ENCODE data around the gene TBL1X. TPM values are rescaled to one million over a fixed set of nuclear protein-coding genes. Genes with fewer than 3 reads are reported as not detected.

Gene TBL1X
- total and polyA plus RNA-seq, 7 donors: 6.5 to 25.8 (median 16.1) TPM

- Histone ChIP-seq H3K36me3 (no peaks in the 10 kb centered on the region), H3K4me1 (peaks cover 0 to 13% (median 3%) of the 10 kb centered on the region in 4 donors), H3K27ac (no peak overlapping the region), H3K9me3 (no peaks in the 10 kb centered on the region), H3K27me3 (no peaks in the 10 kb centered on the region), H3K4me3 (no peak overlapping the region)
- WGBS, 2 donors: 29 to 63% methylated on average over 4 of the region's 4 CpGs
- DNase-seq: no peak
- TF ChIP-seq EP300 (IDR thresholded peaks at IDR 0.05): no peak
- no peak for TF ChIP-seq POLR2A (IDR thresholded peaks at IDR 0.05)
- TF ChIP-seq, protein P1, sequence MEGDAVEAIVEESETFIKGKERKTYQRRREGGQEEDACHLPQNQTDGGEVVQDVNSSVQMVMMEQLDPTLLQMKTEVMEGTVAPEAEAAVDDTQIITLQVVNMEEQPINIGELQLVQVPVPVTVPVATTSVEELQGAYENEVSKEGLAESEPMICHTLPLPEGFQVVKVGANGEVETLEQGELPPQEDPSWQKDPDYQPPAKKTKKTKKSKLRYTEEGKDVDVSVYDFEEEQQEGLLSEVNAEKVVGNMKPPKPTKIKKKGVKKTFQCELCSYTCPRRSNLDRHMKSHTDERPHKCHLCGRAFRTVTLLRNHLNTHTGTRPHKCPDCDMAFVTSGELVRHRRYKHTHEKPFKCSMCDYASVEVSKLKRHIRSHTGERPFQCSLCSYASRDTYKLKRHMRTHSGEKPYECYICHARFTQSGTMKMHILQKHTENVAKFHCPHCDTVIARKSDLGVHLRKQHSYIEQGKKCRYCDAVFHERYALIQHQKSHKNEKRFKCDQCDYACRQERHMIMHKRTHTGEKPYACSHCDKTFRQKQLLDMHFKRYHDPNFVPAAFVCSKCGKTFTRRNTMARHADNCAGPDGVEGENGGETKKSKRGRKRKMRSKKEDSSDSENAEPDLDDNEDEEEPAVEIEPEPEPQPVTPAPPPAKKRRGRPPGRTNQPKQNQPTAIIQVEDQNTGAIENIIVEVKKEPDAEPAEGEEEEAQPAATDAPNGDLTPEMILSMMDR (IDR thresholded peaks at IDR 0.05): no peak
- TF ChIP-seq POLR2AphosphoS5 (IDR thresholded peaks at IDR 0.05): no peak
- intact Hi-C loops (cut with DNase I): no loop called here
These were observed 200.3 kb downstream of the TBL1X start for GRCh38 chrX:9665113-9665512.

GRCh38 chrX:9668537-9668936 is 203.7 kb downstream of the TBL1X start:
- peaks cover 0 to 19% (median 6%) of the 10 kb centered on the region in 4 donors for H3K4me1 ChIP-seq

GRCh38 chrX:9670136-9670814 is 205.4 kb downstream of the TBL1X start:
- Histone ChIP-seq H3K4me1 (peaks cover 0 to 19% (median 6%) of the 10 kb centered on the region in 4 donors), H3K36me3 (no peaks in the 10 kb centered on the region), H3K27me3 (no peaks in the 10 kb centered on the region), H3K27ac (peak overlapping the region in 3 of 4 donors; percentile 27 to 57 (median 34)), H3K4me3 (no peak overlapping the region), H3K9me3 (no peaks in the 10 kb centered on the region)
- 87 to 90% methylated on average over 8 of the region's 8 CpGs for WGBS, 2 donors
- TF ChIP-seq POLR2A (IDR thresholded peaks at IDR 0.05) (no peak), POLR2AphosphoS5 (IDR thresholded peaks at IDR 0.05) (no peak), EP300 (IDR thresholded peaks at IDR 0.05) (no peak)
- TF ChIP-seq, protein P1 (IDR thresholded peaks at IDR 0.05): no peak
- intact Hi-C loops (cut with DNase I): loop anchor here (10.0 kb wide), 2 partner anchors 175 to 325 kb away; no protein-coding TSS in a partner anchor
- no peak for DNase-seq

More at GRCh38 chrX:9668537-9668936, 203.7 kb downstream of the TBL1X start:
- TF ChIP-seq EP300 (IDR thresholded peaks at IDR 0.05): no peak
- TF ChIP-seq, protein P1 (IDR thresholded peaks at IDR 0.05): no peak
- TF ChIP-seq POLR2A (IDR thresholded peaks at IDR 0.05): no peak
- no peak for TF ChIP-seq POLR2AphosphoS5 (IDR thresholded peaks at IDR 0.05)
- no peaks in the 10 kb centered on the region for H3K36me3 ChIP-seq
- H3K9me3 ChIP-seq: no peaks in the 10 kb centered on the region
- intact Hi-C loops (cut with DNase I): no loop called here
- no peaks in the 10 kb centered on the region for H3K27me3 ChIP-seq
- H3K4me3 ChIP-seq: no peak overlapping the region
- 51 to 62% methylated on average over 3 of the region's 3 CpGs for WGBS, 2 donors
- no peak for DNase-seq
- peak overlapping the region in 2 of 4 donors; percentile 9 to 48 for H3K27ac ChIP-seq

DNA sequence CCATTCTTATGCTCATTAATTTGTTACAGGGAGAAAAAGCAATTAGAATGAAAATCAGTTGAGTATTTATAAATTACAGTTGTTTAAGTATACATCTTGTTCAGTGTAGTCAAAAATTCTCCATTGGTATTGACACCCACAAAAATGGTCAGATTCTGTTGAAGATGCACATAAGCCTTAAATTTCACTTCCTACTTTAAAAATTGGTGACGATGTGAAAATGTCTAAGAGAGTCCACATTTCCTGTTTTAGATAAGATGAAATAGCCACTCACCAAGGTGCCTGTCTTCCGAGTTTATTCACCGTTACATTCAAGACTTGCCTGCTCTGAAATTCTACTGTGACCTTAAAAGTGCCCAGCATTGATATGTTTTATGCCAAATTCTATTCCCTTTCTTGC is 207.1 kb downstream of the TBL1X start:
- 74 to 88% methylated on average over 3 of the region's 3 CpGs for WGBS, 2 donors
- intact Hi-C loops (cut with DNase I): loop anchor here (10.0 kb wide), 2 partner anchors 177 to 327 kb away; no protein-coding TSS in a partner anchor

More for the DNA sequence above, 207.1 kb downstream of the TBL1X start:
- Histone ChIP-seq H3K9me3 (no peaks in the 10 kb centered on the region), H3K36me3 (no peaks in the 10 kb centered on the region), H3K27me3 (no peaks in the 10 kb centered on the region), H3K4me3 (no peak overlapping the region), H3K4me1 (peaks cover 0 to 19% (median 8%) of the 10 kb centered on the region in 4 donors), H3K27ac (no peak overlapping the region)
- DNase-seq: no peak
- TF ChIP-seq, protein P1 (IDR thresholded peaks at IDR 0.05): no peak
- TF ChIP-seq POLR2AphosphoS5 (IDR thresholded peaks at IDR 0.05) (no peak), EP300 (IDR thresholded peaks at IDR 0.05) (no peak), POLR2A (IDR thresholded peaks at IDR 0.05) (no peak)
